ENCODE results near the gene MDP1.
A peak's percentile ranks its signal among the peaks of the same experiment; 100 is the strongest.

Gene MDP1

DNA sequence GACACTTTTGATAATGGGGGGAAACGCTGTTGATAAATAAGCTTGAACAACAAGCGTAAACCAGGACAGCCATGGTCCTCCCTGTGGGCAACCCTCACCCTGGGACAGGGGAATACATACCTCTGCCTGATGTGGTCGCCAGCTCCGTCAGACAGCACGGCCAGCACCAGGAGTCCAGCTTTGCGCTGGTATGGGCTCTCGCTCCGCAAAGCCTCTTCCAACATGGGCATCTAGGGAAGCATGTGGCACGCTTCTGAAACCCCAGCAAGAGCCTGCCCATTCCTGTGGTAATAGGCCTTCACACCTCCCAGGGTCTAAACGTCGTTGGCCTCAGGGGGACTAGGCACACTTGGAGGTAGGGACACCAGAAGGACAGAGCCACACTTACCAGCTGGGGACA is 30.1 kb downstream of the MDP1 start:
- Histone ChIP-seq H3K4me1 (ENCODE audit: control insufficient read depth, insufficient read depth, low read length, poor library complexity, severe bottlenecking) (peaks cover 8% of the 10 kb centered on the region), H3K27ac (ENCODE audit: low read depth, low read length, severe bottlenecking) (no peak overlapping the region), H3K4me3 (ENCODE audit: extremely low read depth, insufficient read depth, low read length, poor library complexity, severe bottlenecking) (no peak overlapping the region), H3K9me3 (ENCODE audit: control insufficient read depth, low read length) (no peaks in the 10 kb centered on the region), H3K36me3 (ENCODE audit: control insufficient read depth, insufficient read depth, low read length) (peaks cover 65% of the 10 kb centered on the region)
- WGBS, 2 experiments (ENCODE audit: insufficient coverage in 2 of 2) = 95 to 96% methylated on average over 10 to 11 of the region's 11 CpGs

DNA sequence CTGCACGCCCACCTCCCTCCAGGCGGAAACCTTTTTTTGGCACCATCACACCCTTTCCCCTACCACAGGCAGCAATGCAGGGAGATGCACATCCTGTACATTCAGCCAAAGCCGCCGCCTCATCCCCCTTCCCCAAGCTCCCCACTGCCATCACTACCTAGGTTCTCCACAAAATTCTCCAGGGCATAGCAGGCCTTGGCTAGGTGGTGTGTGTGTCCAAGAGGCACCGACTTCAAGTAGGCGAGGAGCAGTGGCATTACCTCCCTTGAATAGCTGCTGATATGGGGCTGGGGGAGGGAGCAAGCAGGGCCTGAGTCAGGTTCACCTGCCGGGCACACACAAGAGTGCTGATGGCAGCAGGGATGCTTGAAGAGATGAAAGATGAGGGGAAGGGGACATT is 30.8 kb downstream of the MDP1 start:
- no peak overlapping the region for H3K27ac ChIP-seq (ENCODE audit: low read depth, low read length, severe bottlenecking)
- H3K4me3 ChIP-seq (ENCODE audit: extremely low read depth, insufficient read depth, low read length, poor library complexity, severe bottlenecking) = no peak overlapping the region
- H3K9me3 ChIP-seq (ENCODE audit: control insufficient read depth, low read length) = no peaks in the 10 kb centered on the region
- H3K4me1 ChIP-seq (ENCODE audit: control insufficient read depth, insufficient read depth, low read length, poor library complexity, severe bottlenecking) = peaks cover 8% of the 10 kb centered on the region
- WGBS, 2 experiments (ENCODE audit: insufficient coverage in 2 of 2) = 96% methylated on average over 5 of the region's 7 CpGs
- peaks cover 66% of the 10 kb centered on the region for H3K36me3 ChIP-seq (ENCODE audit: control insufficient read depth, insufficient read depth, low read length)

DNA sequence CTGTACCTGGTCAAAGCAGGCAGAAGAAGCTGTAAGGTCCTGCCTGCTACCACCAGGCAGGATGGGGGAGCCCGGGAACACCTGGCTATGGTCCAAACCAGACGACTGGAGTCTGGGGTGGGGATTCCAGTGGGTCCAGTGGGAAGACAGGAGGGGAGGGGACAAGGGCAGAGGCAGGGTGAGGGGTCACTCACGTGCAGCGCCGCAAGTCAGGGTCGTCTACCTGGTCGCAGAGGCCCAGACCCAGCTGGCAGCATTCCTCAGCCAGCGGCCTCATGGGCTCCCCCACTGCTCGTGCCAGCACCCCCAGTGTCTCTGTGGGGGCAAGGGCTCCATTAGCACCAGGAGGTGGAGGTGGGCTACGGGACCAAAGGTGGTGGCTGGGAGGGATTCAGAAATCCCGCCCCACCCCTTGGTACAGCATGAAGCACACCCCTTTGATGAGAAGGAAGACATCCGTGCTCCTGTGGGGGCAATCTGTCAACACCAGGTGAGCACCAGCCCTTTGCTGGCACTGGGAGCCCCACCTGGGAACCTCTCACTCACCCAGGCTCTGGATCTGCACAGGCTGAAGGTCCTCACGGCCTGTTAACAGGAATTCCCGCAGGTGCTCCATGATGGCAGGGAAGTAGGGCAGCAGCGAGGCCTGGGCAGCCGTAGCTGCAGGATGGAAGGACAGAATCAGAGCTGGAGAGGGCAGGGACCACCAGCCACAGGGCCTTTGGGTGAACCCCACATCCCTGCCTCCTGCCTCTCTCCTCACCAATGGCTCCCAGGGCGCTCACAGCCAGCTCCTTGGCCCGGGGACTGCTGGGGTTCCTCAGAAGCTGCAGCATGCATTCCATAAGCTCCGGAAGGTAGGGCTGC is 31.5 kb downstream of the MDP1 start:
- Histone ChIP-seq H3K9me3 (ENCODE audit: control insufficient read depth, low read length) (no peaks in the 10 kb centered on the region), H3K36me3 (ENCODE audit: control insufficient read depth, insufficient read depth, low read length) (peaks cover 73% of the 10 kb centered on the region), H3K4me3 (ENCODE audit: extremely low read depth, insufficient read depth, low read length, poor library complexity, severe bottlenecking) (no peak overlapping the region), H3K27ac (ENCODE audit: low read depth, low read length, severe bottlenecking) (no peak overlapping the region), H3K4me1 (ENCODE audit: control insufficient read depth, insufficient read depth, low read length, poor library complexity, severe bottlenecking) (peaks cover 8% of the 10 kb centered on the region)
- 97 to 98% methylated on average over 11 to 19 of the region's 19 CpGs for WGBS, 2 experiments (ENCODE audit: insufficient coverage in 2 of 2)

GRCh38 chr14:24183014-24183481 is 32.8 kb downstream of the MDP1 start:
- no peak overlapping the region for H3K4me3 ChIP-seq (ENCODE audit: extremely low read depth, insufficient read depth, low read length, poor library complexity, severe bottlenecking)
- H3K36me3 ChIP-seq (ENCODE audit: control insufficient read depth, insufficient read depth, low read length) = peaks cover 82% of the 10 kb centered on the region
- 97 to 100% methylated on average over 8 to 12 of the region's 15 CpGs for WGBS, 2 experiments (ENCODE audit: insufficient coverage in 2 of 2)
- no peak overlapping the region for H3K27ac ChIP-seq (ENCODE audit: low read depth, low read length, severe bottlenecking)
- H3K4me1 ChIP-seq (ENCODE audit: control insufficient read depth, insufficient read depth, low read length, poor library complexity, severe bottlenecking) = peaks cover 8% of the 10 kb centered on the region
- no peaks in the 10 kb centered on the region for H3K9me3 ChIP-seq (ENCODE audit: control insufficient read depth, low read length)

DNA sequence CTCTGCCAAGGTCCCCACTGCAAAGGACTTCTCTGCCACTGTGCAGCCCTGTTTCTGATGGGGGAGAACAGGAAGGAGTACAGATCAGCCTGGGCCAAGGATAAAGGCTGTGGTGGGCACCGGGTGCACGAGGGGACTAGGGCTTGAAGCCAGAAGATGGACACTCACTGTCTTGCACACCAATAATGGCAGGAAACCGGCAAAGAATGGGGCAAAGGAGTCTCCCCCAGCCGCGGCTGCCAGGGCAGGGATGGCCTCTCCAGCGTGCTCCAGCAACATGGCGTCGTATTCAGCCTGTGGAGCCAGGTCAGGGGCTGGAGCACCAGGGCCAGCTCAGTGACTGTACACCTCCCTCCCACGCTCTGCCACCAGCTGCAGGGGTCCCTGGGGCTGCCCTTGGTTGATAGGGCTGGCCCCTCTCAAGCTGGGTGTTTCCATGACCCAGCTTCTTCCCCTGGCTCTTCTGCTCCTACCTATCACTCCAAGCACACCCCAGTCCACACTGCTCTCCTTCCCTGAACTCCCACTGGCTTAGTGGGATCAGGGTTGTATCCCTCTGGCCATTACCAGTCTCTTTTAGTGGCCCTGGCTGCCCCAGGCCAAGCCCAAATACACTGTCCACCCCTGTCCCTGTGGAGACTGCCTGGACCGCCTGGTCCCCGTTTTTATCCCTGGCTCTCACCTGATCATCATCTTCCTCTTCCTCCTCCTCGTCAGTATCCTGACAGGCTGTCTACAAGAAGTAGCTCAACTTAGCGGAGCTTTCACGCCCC is 33.6 kb downstream of the MDP1 start:
- H3K36me3 ChIP-seq (ENCODE audit: control insufficient read depth, insufficient read depth, low read length) = peaks cover 85% of the 10 kb centered on the region
- no peak overlapping the region for H3K4me3 ChIP-seq (ENCODE audit: extremely low read depth, insufficient read depth, low read length, poor library complexity, severe bottlenecking)
- no peak overlapping the region for H3K27ac ChIP-seq (ENCODE audit: low read depth, low read length, severe bottlenecking)
- peaks cover under 1% of the 10 kb centered on the region for H3K4me1 ChIP-seq (ENCODE audit: control insufficient read depth, insufficient read depth, low read length, poor library complexity, severe bottlenecking)
- 93 to 96% methylated on average over 11 to 14 of the region's 14 CpGs for WGBS, 2 experiments (ENCODE audit: insufficient coverage in 2 of 2)
- H3K9me3 ChIP-seq (ENCODE audit: control insufficient read depth, low read length) = no peaks in the 10 kb centered on the region

GRCh38 chr14:24181371-24182077 is 34.3 kb downstream of the MDP1 start:
- Histone ChIP-seq H3K4me1 (ENCODE audit: control insufficient read depth, insufficient read depth, low read length, poor library complexity, severe bottlenecking) (no peaks in the 10 kb centered on the region), H3K36me3 (ENCODE audit: control insufficient read depth, insufficient read depth, low read length) (peaks cover 84% of the 10 kb centered on the region), H3K4me3 (ENCODE audit: extremely low read depth, insufficient read depth, low read length, poor library complexity, severe bottlenecking) (no peak overlapping the region), H3K9me3 (ENCODE audit: control insufficient read depth, low read length) (no peaks in the 10 kb centered on the region), H3K27ac (ENCODE audit: low read depth, low read length, severe bottlenecking) (no peak overlapping the region)
- WGBS, 2 experiments (ENCODE audit: insufficient coverage in 2 of 2) = 93 to 95% methylated on average over 18 to 19 of the region's 19 CpGs

GRCh38 chr14:24179961-24180796 is 35.7 kb downstream of the MDP1 start:
- Histone ChIP-seq H3K27ac (ENCODE audit: low read depth, low read length, severe bottlenecking) (peak overlapping the region; percentile 29), H3K4me3 (ENCODE audit: extremely low read depth, insufficient read depth, low read length, poor library complexity, severe bottlenecking) (no peak overlapping the region), H3K36me3 (ENCODE audit: control insufficient read depth, insufficient read depth, low read length) (peaks cover 71% of the 10 kb centered on the region), H3K9me3 (ENCODE audit: control insufficient read depth, low read length) (no peaks in the 10 kb centered on the region), H3K4me1 (ENCODE audit: control insufficient read depth, insufficient read depth, low read length, poor library complexity, severe bottlenecking) (no peaks in the 10 kb centered on the region)
- 87 to 90% methylated on average over 14 to 16 of the region's 18 CpGs for WGBS, 2 experiments (ENCODE audit: insufficient coverage in 2 of 2)

DNA sequence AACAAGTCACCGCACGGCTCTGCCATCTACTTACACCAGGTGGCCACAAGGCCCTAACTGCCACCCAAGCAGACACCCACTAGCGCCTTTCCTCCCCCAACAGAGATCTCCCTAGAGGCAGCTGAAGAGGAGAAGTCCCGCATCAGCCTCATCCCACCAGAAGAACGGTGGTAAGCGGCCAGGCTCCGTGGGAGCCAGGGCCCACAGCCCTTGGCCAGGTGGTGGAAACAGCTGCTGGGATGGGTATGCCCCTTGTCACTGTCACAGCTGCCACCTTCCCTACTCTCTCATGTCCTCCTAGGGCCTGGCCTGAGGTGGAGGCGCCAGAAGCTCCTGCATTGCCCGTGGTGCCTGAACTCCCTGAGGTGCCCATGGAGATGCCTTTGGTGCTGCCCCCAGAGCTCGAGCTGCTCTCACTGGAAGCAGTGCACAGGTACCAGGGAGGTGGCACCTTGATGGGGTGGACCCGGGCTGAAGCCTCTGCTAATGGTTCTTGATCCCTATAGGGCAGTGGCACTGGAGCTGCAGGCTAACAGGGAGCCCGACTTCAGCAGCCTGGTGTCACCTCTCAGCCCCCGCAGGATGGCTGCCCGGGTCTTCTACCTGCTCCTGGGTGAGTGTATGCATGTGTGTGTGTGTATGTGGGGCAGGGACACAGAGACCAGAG is 36.4 kb downstream of the MDP1 start:
- H3K27ac ChIP-seq (ENCODE audit: low read depth, low read length, severe bottlenecking) = no peak overlapping the region
- 95 to 97% methylated on average over 5 to 9 of the region's 14 CpGs for WGBS, 2 experiments (ENCODE audit: insufficient coverage in 2 of 2)

DNA sequence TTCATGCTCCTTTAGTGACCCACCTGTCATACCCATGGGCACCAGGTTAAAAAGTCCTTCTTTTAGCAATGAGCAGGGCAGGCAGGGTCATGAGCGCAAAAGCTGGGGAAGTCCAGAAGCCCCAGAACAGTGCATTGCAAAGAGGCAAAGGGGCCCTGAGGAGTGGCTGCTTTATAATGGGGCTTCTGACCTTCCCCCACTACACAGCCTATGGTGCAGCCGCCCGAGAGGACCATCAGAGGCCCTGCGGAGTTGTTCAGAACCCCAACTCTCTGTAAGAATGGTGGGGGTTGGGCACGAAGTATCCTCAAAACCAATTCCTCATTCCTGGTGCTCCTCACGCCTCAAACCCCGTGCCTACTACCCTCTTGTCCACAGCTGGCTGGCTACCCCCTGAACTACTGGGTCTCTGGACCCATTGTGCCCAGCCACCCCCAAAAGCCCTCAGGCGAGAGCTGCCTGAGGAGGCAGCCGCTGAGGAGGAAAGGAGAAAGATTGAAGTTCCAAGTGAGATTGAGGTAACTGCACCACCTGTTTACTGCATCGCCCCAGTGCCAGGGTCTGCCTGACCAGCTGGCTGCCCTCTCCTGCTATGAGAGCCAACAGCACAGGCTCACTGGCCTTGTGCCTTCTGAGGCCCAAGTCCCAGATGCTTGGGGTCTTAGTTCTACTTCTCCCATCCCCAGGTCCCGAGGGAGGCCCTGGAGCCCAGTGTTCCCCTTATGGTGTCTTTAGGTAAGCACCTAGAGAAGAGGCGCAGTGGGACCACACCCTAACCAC is 37.3 kb downstream of the MDP1 start:
- no peaks in the 10 kb centered on the region for H3K9me3 ChIP-seq (ENCODE audit: control insufficient read depth, low read length)
- H3K36me3 ChIP-seq (ENCODE audit: control insufficient read depth, insufficient read depth, low read length) = peaks cover 57% of the 10 kb centered on the region
- no peak overlapping the region for H3K4me3 ChIP-seq (ENCODE audit: extremely low read depth, insufficient read depth, low read length, poor library complexity, severe bottlenecking)
- 87 to 92% methylated on average over 7 to 8 of the region's 12 CpGs for WGBS, 2 experiments (ENCODE audit: insufficient coverage in 2 of 2)
- no peak overlapping the region for H3K27ac ChIP-seq (ENCODE audit: low read depth, low read length, severe bottlenecking)
- H3K4me1 ChIP-seq (ENCODE audit: control insufficient read depth, insufficient read depth, low read length, poor library complexity, severe bottlenecking) = no peaks in the 10 kb centered on the region

More for the DNA sequence above, 36.4 kb downstream of the MDP1 start:
- Histone ChIP-seq H3K4me3 (ENCODE audit: extremely low read depth, insufficient read depth, low read length, poor library complexity, severe bottlenecking) (no peak overlapping the region), H3K4me1 (ENCODE audit: control insufficient read depth, insufficient read depth, low read length, poor library complexity, severe bottlenecking) (no peaks in the 10 kb centered on the region), H3K9me3 (ENCODE audit: control insufficient read depth, low read length) (no peaks in the 10 kb centered on the region), H3K36me3 (ENCODE audit: control insufficient read depth, insufficient read depth, low read length) (peaks cover 63% of the 10 kb centered on the region)

Data from mesodermal cell (in vitro differentiated cells).